Measurements from ENCODE around the gene CDH23.

DNA sequence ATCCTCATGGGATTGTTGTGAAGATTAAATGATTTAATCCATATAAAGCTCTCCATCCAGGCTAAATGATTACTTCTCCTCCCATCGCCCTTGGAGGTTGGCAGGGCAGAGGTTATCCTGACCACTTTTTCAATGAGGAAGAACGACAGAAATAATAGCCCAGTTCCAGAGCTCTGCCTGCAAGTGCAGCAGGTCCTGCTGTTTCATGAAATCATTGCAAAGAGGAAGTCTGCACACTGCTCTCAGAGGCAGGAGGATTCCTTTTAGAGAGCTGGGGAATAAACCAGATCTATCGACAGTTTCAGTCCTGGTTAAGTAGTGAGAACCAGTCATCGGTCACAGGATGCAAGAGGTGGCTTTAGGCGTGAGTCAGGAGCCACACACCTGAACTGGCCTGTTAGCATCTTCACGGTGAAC, 25.0 kb upstream of the CDH23 start:
- TF ChIP-seq POLR2AphosphoS5 (IDR thresholded peaks at IDR 0.05) = no peak
- TF ChIP-seq CTCF (IDR thresholded peaks at IDR 0.05) = no peak
